GM18867 (cell line): ENCODE measurements around the gene NPY4R2.
"Not testable (repeated sequence)": the region's sequence is repeated elsewhere in the genome, so short reads cannot be mapped to it uniquely, and the experiment has no call there.

ENCODE experiments used
- ATAC-seq: cut with Tn5 transposase; IDR thresholded peaks from one replicate; pipeline ENCODE4 v1.9.1; 2021; ENCODE audit warnings: mild to moderate bottlenecking, moderate library complexity; ENCODE audit not compliant: unreplicated experiment

The NPY4R2 gene

GRCh38 chr10:47928225-47928624 lies 9.8 kb downstream of the NPY4R2 start:
- not testable (repeated sequence) for ATAC-seq

DNA sequence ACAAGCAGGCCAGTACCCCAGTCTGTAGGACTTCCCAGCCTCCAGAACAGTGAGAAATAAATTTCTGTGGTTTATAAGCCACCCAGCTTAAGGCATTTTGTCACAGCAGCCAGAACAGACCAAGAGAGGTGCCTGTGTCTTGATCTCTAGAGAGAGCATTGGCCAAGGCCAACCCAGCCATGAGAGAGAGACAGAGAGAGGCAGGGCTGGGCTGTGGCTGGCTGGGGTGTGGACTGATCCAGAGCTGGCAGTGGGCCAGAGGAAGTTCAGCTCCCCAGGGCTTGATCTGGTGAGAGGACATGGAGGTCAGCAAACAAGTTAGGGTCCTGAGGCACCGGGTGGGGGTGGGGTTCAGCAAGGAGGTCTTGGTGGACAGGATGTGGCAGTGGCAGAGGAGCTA lies 14.4 kb downstream of the NPY4R2 start:
- not testable (repeated sequence) for ATAC-seq

DNA sequence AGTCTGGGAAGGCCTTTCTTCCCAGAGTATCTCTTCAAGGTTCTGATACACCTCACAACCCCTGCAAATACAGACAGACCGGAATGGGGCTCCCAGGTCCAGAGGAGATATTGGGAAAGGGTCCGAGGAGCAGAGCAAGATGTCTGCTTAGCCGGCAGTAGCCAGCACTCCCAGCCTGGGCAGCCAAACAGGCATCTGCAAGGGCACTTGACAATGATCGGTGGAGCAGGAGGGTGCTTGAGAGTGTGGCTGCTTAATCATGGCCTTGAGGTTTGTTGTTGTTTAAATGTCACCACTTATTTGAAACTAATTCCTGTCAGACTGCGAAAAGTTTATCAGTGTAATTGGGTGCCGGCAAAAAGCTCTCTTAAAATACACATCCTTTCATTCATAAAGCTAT lies 15.0 kb downstream of the NPY4R2 start:
- not testable (repeated sequence) for ATAC-seq

DNA sequence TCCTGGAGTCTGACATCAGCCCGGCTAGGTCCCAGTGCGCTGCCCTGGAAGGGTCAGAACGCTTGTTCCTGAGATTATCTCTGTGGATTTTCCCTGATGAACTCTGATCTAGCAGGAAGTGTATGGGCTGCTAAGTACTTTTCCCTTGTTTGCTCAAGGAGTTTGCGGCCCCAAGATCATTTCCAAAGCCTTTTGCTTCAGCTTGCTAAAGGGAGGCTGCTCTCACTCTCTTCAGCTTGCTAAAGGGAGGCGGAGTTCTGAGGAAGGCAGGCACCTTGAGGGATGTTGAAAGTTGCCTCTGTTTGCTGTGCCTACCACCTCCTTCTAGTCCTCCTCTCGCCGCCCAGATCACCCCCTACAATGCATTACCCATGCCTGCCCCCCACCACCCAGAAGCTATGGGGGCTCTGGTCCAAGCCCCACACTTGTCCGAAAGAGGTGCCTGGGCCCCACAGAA lies 18.3 kb downstream of the NPY4R2 start:
- ATAC-seq, result not testable (repeated sequence)

- ATAC-seq, result not testable (repeated sequence)
Measured at GRCh38 chr10:47937634-47938033, 19.2 kb downstream of the NPY4R2 start.

DNA sequence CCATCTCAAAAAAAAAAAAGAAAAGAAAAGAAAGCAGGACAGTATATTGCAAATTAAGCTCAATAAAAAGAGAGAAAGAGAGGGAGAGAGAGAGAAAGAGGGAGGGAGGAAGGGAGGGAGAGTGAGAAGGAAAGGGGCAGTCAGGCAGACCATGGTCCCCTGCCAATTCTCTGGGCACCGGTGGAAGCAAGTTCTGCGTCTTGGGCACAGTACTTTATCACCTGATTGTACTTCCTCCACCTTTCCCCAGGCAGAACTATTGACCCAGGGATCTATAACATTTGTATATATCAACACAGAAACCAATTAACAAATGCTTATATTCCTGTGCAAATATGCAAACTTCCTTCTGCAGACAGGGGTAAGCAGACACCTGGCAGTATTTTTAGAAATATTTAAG lies 22.4 kb downstream of the NPY4R2 start:
- not testable (repeated sequence) for ATAC-seq

DNA sequence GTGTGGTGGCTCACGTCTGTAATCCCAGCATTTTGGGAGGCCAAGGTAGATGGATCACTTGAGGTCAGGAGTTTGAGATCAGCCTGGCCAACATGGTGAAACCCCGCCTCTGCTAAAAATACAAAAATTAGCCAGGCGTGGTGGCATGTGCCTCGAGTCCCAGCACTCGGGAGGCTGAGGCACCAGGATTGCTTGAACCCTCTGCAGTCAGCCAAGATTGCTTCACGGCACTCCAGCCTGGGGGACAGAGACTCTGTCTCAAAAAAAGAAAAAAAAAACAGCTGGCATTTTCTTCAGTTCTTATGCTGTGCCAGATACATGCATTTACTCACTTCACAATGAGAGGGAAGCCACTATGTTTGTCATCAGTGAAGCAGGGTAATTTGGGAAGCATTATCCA lies 22.9 kb downstream of the NPY4R2 start:
- ATAC-seq, result not testable (repeated sequence)

GRCh38 chr10:47942351-47943019 lies 24.0 kb downstream of the NPY4R2 start:
- ATAC-seq, result not testable (repeated sequence)

GRCh38 chr10:47943328-47943727 lies 24.9 kb downstream of the NPY4R2 start:
- ATAC-seq, result not testable (repeated sequence)

DNA sequence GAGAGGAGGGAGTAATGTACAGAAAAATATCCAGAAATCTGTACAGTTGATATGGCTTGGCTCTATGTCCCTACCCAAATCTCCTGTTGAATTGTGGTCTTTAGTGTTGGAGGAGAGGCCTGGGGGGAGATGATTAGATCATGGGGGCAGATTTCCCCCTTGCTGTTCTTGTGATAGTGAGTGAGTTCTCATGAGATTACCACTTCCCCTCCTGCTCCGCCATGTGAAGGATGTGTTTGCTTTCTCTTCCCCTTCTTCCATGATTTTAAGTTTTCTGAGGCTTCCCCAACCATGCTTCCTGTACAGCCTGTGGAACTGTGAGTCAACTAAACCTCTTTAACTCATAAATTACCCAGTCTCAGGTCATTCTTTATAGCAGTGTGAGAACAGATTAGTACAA lies 29.0 kb downstream of the NPY4R2 start:
- not testable (repeated sequence) for ATAC-seq

DNA sequence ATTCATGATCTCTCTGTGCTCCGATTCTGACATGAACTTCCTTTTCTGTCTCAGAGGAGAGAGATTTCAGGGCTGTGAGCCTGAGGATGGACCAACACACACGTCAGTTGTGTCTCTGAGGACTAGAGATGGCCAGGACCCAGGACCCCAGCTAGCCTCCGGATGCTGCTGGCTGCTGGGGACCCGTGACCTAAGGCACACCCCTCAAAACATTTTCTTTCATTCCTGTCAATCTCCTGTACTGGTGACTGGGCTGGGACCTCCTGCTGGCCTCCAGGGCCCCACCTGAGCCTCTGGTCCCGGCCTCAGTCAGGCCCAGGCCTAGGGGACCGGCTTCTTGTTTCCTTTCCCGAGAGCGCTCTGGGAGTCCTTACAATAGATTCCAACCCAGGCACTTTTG lies 38.7 kb downstream of the NPY4R2 start:
- ATAC-seq, result not testable (repeated sequence)

DNA sequence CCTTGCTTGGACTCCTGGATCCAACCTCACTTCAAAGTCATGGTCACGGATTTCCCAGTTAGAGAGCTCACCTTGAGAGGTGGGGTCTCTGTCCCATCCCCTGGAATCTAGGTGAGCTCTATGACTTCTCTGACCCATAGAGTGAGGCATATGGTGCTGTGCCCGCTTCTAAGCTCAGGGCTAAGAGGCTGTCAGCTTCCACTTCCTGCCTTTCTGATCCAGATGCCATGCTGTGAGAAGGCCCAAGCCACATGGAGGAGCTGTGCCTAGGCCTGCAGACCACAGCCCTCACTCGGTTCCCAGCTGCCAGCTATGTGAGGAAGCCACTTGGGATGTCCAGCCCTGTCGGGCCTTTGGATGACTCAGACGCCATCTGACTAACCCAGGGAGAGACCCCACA lies 41.2 kb downstream of the NPY4R2 start:
- not testable (repeated sequence) for ATAC-seq

DNA sequence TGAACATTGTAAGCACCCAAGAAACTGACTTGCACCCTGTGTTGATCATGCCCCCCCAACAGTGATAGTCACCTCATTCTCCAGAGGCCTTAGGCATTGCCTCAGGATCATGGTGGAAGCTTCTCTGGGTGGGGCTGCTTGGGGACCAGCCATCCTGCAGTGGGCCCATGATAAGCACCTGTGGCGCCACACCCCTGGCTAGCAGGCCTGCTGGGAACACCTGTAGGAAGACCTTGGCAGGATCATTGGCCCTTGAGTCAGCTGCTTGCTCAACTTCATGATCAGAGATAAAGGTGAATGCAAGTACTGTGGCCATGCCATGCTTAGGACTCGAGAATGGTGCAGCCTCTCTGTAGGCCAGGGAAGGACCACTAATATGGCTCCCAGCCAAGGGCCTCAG lies 42.2 kb downstream of the NPY4R2 start:
- ATAC-seq, result not testable (repeated sequence)

- ATAC-seq, result not testable (repeated sequence)
Measured at GRCh38 chr10:47962785-47963184, 44.3 kb downstream of the NPY4R2 start.

- ATAC-seq, result not testable (repeated sequence)
Measured at GRCh38 chr10:47964280-47965063, 46.0 kb downstream of the NPY4R2 start.

DNA sequence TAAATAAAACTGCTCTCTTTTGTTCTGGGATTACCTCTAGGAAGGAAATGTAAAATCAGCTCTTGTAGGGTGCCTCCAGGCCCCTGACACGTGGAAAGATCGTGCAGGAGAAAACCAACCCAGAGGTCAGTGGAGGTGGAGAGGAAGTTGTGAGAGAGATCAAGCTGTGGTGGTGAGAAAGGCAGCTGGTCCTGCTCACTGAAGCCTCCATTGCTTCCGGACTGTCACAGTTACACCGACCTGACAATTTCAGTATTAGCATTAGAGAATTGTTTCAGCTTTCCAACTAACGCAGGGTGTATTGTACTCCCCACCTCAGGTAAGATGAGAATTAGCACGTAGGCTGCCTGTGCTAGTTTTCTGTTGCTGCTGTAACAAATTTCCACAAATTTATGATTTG lies 50.5 kb downstream of the NPY4R2 start:
- ATAC-seq, result peak; percentile 99

DNA sequence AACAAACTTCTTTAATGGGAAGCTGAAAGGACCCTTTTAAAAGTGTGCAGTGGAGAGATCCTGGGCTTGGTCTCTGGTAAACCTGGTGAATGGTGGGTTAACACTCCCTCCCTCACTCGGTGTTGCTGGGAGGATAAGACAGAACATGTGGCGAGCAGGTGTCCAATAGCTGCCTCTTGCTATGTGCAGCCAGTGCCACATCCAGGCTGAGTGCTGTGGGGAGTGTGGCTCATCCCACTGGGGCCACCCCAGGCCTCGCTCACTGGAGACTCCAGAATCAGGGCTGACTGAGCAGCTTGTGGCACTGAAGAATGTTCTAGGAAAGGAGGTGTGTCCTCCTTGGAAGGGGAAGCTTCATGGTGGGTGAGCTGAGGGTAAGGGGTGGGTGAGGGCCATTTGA lies 51.6 kb downstream of the NPY4R2 start:
- not testable (repeated sequence) for ATAC-seq

GRCh38 chr10:47971598-47971997 lies 53.1 kb downstream of the NPY4R2 start:
- not testable (repeated sequence) for ATAC-seq

DNA sequence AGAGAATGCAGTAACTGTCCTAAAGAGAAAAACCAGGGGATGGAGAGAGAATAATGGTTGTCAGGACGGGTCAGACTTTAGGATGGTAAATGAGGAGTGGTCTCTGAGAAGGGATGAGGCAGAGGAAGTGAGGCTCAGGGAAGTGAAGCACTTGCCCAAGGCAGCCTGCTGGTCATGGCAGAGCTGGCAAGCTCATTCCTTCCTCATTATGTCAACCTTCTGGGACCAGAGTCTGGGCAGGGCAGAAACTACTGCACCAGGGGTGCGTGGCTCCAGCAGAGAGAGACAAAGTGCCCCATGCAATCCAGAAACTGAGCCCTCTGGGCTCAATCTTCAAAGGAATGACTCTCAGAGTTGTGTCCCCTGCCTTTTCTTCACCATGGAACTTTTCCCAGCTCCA lies 53.6 kb downstream of the NPY4R2 start:
- not testable (repeated sequence) for ATAC-seq
